ENCODE results near the gene SARS2.

DNA sequence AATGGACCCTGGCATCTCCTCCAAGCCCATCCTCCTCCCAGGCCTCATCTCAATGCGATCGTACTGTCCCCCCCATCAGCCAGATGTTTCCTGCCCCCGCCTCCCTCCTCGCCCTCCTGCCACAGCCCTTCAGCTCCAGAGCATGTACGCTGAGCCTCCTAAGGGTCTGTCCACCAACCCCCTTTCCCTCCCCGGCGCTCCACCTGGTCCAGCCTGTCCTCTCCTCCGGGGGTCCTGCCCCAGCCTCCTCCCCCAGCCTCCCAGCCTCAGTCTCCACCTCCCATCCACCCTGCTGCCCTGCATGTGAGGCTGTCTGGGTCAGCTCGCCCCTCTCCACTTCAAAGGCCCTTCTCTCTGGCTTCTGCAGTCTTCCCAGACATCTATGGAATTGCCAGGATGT lies 35.6 kb downstream of the SARS2 start:
- TF ChIP-seq, protein P1, sequence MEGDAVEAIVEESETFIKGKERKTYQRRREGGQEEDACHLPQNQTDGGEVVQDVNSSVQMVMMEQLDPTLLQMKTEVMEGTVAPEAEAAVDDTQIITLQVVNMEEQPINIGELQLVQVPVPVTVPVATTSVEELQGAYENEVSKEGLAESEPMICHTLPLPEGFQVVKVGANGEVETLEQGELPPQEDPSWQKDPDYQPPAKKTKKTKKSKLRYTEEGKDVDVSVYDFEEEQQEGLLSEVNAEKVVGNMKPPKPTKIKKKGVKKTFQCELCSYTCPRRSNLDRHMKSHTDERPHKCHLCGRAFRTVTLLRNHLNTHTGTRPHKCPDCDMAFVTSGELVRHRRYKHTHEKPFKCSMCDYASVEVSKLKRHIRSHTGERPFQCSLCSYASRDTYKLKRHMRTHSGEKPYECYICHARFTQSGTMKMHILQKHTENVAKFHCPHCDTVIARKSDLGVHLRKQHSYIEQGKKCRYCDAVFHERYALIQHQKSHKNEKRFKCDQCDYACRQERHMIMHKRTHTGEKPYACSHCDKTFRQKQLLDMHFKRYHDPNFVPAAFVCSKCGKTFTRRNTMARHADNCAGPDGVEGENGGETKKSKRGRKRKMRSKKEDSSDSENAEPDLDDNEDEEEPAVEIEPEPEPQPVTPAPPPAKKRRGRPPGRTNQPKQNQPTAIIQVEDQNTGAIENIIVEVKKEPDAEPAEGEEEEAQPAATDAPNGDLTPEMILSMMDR (IDR thresholded peaks at IDR 0.05; ENCODE audit: low read depth, low read length) = no peak
- TF ChIP-seq POLR2A (IDR thresholded peaks at IDR 0.05; ENCODE audit: extremely low read depth, insufficient read length) (no peak), MYC (IDR thresholded peaks at IDR 0.05; ENCODE audit: low read depth, low read length) (no peak)
- TF ChIP-seq, protein P2, sequence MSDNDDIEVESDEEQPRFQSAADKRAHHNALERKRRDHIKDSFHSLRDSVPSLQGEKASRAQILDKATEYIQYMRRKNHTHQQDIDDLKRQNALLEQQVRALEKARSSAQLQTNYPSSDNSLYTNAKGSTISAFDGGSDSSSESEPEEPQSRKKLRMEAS (IDR thresholded peaks at IDR 0.05; ENCODE audit: low read depth, low read length) = no peak
